GM18873 (cell line): ENCODE data around the gene SPCS2.
"Not testable (repeated sequence)": the region's sequence is repeated elsewhere in the genome, so short reads cannot be mapped to it uniquely, and the experiment has no call there.

Source experiments
- ATAC-seq: cut with Tn5 transposase; IDR thresholded peaks from one replicate; pipeline ENCODE4 v1.9.1; 2021; ENCODE audit warnings: mild to moderate bottlenecking, moderate library complexity, moderate number of reproducible peaks; ENCODE audit not compliant: unreplicated experiment, low FRiP score

Gene SPCS2

GRCh38 chr11:74990941-74991340, 41.9 kb downstream of the SPCS2 start:
- ATAC-seq, result no peak

GRCh38 chr11:74992852-74993251, 43.8 kb downstream of the SPCS2 start:
- no peak for ATAC-seq

- ATAC-seq, result no peak
Observed at GRCh38 chr11:75000975-75001354, 51.9 kb downstream of the SPCS2 start.

GRCh38 chr11:75001686-75002085, 52.6 kb downstream of the SPCS2 start:
- ATAC-seq, result no peak

GRCh38 chr11:75002516-75002915, 53.5 kb downstream of the SPCS2 start:
- ATAC-seq, result no peak

- ATAC-seq, result no peak
Observed at GRCh38 chr11:75004215-75004614, 55.1 kb downstream of the SPCS2 start.

- no peak for ATAC-seq
Observed at GRCh38 chr11:75011357-75011756, 62.3 kb downstream of the SPCS2 start.

- ATAC-seq, result no peak
Observed at GRCh38 chr11:75011872-75012271, 62.8 kb downstream of the SPCS2 start.

GRCh38 chr11:75013051-75013450, 64.0 kb downstream of the SPCS2 start:
- ATAC-seq, result no peak

- ATAC-seq, result no peak
Observed at GRCh38 chr11:75014129-75014528, 65.1 kb downstream of the SPCS2 start.

- ATAC-seq, result not testable (repeated sequence)
Observed at GRCh38 chr11:75019200-75019599, 70.1 kb downstream of the SPCS2 start.

- not testable (repeated sequence) for ATAC-seq
Observed at GRCh38 chr11:75020328-75020727, 71.3 kb downstream of the SPCS2 start.

GRCh38 chr11:75022296-75022695, 73.2 kb downstream of the SPCS2 start:
- no peak for ATAC-seq

- no peak for ATAC-seq
Observed at GRCh38 chr11:75022759-75023396, 73.8 kb downstream of the SPCS2 start.

GRCh38 chr11:75023446-75024067, 74.5 kb downstream of the SPCS2 start:
- no peak for ATAC-seq

GRCh38 chr11:75024068-75024449, 75.0 kb downstream of the SPCS2 start:
- ATAC-seq, result no peak

GRCh38 chr11:75024764-75025211, 75.7 kb downstream of the SPCS2 start:
- ATAC-seq, result no peak

- ATAC-seq, result no peak
Observed at GRCh38 chr11:75025561-75025960, 76.5 kb downstream of the SPCS2 start.

GRCh38 chr11:75028321-75028720, 79.3 kb downstream of the SPCS2 start:
- no peak for ATAC-seq
